C4-2B (cell line): ENCODE data around the gene OR2AK2.
A peak's percentile ranks its signal among the peaks of the same experiment; 100 is the strongest.
"Not testable (repeated sequence)": the region's sequence is repeated elsewhere in the genome, so short reads cannot be mapped to it uniquely, and the experiment has no call there.

Experiments used
- H3K27ac ChIP-seq: fragments of 450-650 bp; 2 replicates; pipeline ENCODE4 v1.5.1; 2017
- ZFX ChIP-seq: fragments of 450-650 bp; IDR thresholded peaks from 2 replicates; pipeline ENCODE4 v1.6.1; 2017
- TF ChIP-seq, protein P1 (sequence below): fragments of 450-650 bp; conservative IDR thresholded peaks from 2 replicates; pipeline ENCODE4 v1.5.1; 2017; ENCODE audit warnings: mild to moderate bottlenecking

Gene OR2AK2

GRCh38 chr1:247936965-247937734, 27.9 kb upstream of the OR2AK2 start:
- H3K27ac ChIP-seq, result not testable (repeated sequence)
- TF ChIP-seq, protein P1, sequence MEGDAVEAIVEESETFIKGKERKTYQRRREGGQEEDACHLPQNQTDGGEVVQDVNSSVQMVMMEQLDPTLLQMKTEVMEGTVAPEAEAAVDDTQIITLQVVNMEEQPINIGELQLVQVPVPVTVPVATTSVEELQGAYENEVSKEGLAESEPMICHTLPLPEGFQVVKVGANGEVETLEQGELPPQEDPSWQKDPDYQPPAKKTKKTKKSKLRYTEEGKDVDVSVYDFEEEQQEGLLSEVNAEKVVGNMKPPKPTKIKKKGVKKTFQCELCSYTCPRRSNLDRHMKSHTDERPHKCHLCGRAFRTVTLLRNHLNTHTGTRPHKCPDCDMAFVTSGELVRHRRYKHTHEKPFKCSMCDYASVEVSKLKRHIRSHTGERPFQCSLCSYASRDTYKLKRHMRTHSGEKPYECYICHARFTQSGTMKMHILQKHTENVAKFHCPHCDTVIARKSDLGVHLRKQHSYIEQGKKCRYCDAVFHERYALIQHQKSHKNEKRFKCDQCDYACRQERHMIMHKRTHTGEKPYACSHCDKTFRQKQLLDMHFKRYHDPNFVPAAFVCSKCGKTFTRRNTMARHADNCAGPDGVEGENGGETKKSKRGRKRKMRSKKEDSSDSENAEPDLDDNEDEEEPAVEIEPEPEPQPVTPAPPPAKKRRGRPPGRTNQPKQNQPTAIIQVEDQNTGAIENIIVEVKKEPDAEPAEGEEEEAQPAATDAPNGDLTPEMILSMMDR, result peak; percentile 94

DNA sequence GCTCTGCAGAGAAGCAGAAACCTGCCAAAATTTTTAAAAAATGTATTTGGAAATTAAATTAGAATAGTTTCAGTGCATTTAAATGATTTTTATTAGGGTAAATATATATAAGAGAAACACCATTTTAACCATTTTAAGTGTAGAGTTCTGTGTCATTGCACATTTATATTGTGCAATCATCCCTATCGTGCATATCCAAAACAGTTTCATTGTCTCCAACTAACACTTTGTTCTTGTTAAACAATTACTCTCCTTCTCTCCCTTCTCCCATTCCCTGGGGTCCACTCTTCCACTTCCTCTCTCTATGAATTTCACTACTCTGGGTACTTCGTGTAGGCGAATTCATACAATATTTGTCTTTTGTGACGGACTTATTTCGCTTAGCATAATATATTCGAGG, 22.4 kb upstream of the OR2AK2 start:
- TF ChIP-seq, protein P1, result no peak
- TF ChIP-seq ZFX, result no peak
- H3K27ac ChIP-seq, result no peak overlapping the region

GRCh38 chr1:247948558-247948957, 16.5 kb upstream of the OR2AK2 start, which contains the start of gene OR2L8:
Gene OR2L8 (plus strand): TSS chr1:247948858. CDS start chr1:247948858, 0 bp downstream.
- no peak within 1 kb of the TSS for H3K27ac ChIP-seq
- TF ChIP-seq ZFX, result no peak
- TF ChIP-seq, protein P1, result no peak

DNA sequence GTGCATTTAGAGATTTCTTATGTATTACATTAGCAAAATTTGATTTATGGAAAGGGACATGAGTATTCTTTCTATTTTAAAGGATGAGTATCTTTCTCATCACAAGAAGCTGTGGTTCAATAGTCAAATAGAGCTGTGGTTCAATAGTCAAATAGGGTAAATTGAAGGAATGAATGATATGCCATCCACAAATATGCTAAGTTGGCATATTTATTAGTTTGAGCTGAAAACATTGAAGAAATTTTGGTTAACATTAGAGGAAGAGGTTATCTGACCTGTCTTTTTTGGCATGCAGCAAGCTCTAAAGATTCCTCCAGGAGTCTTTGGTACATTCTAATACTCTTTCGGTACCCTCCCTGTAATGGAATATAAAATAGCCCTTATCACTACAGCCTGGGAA, 11.6 kb upstream of the OR2AK2 start:
- TF ChIP-seq, protein P1, result no peak
- TF ChIP-seq ZFX, result no peak
- H3K27ac ChIP-seq, result no peak overlapping the region

- no peak overlapping the region for H3K27ac ChIP-seq
- no peak for TF ChIP-seq ZFX
- TF ChIP-seq, protein P1, result no peak
Observed at GRCh38 chr1:247961791-247962190, 3.2 kb upstream of the OR2AK2 start.

DNA sequence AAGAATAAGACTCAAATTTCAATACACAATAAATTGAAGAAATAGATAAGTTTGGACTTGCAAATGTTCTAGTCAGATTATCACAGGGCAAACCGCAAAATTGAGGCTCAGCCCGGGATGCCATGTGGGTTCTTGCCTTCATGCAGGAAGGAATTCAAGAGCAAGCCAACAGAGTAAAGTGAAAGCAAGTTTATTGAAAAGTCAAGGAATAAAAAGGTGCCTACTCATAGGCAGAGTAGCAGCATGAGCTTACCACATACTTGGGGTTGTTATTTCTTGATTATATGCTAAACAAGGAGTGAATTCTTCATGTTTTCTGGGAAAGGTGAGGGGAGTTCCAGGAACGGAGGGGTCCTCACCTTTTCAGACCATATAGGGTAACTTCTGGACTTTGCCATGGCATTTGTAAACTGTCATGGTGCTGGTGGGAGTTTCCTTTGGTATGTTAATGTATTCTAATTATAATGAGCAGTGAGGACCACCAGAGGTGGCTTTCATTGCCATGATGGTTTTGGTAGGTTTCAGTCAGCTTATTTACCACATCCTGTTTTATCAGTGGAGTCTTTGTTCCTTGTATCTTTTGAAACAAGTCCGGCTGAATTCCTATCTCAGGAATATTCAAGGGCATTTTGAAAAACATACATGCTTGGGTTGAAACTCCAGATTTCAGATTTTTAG, 2.0 kb upstream of the OR2AK2 start:
- H3K27ac ChIP-seq, result no peak overlapping the region

More for the DNA sequence above, 2.0 kb upstream of the OR2AK2 start:
- TF ChIP-seq, protein P1, result no peak
